Keratinocyte (primary cell): ENCODE measurements around the gene PRKN. TPM values are rescaled to one million over a fixed set of nuclear protein-coding genes. Genes with fewer than 3 reads are reported as not detected.

Source experiments
- DNase-seq: peaks from one replicate; pipeline ENCODE4 v3.0.0-alpha.2; 2011; ENCODE audit warnings: low read depth, missing footprints, low spot score
- FAIRE-seq: peaks from 2 replicates; lab custom pipeline; 2011; peaks lifted over from hg19 to GRCh38; lab: Jason Lieb, UNC
- H2AFZ ChIP-seq: 2 replicates; pipeline ENCODE4 v1.6.0; 2012; ENCODE audit warnings: low read length, control low read depth, inconsistent platforms; ENCODE audit not compliant: control insufficient read depth
- H3K27ac ChIP-seq: 2 replicates; pipeline ENCODE4 v1.5.1; 2011; ENCODE audit warnings: low read length; ENCODE audit not compliant: control insufficient read depth, insufficient read depth
- H3K27me3 ChIP-seq: 3 replicates; pipeline ENCODE4 v1.6.0; 2011; ENCODE audit warnings: low read length; ENCODE audit not compliant: control insufficient read depth, insufficient read depth; ENCODE audit errors: extremely low read depth
- H3K36me3 ChIP-seq, 2 experiments: 2 replicates in 1 of 2; 3 replicates in 1 of 2; pipeline ENCODE4 v1.5.1; 2011; ENCODE audit warnings: low read length in 2 of 2, mild to moderate bottlenecking in 1 of 2; ENCODE audit not compliant: control insufficient read depth in 2 of 2, insufficient read depth in 2 of 2; ENCODE audit errors: extremely low read depth in 1 of 2
- H3K4me1 ChIP-seq: 3 replicates; pipeline ENCODE4 v1.5.1; 2011; ENCODE audit warnings: low read length; ENCODE audit not compliant: control insufficient read depth, insufficient read depth; ENCODE audit errors: extremely low read depth
- H3K4me2 ChIP-seq: 3 replicates; pipeline ENCODE4 v1.6.0; 2011; ENCODE audit warnings: low read depth, low read length; ENCODE audit not compliant: control insufficient read depth, insufficient read depth; ENCODE audit errors: extremely low read depth
- H3K4me3 ChIP-seq, 3 experiments: fragments of 200-600 bp in 1 of 3; sonication (generic) in 1 of 3; 2 replicates in 2 of 3; 3 replicates in 1 of 3; pipeline ENCODE4 v1.5.1; 2011 to 2016; ENCODE audit warnings: low read length in 3 of 3, mild to moderate bottlenecking in 3 of 3, control low read depth in 2 of 3, inconsistent platforms in 1 of 3, low read depth in 1 of 3, mixed read lengths in 1 of 3, mixed run types in 1 of 3, moderate library complexity in 1 of 3; ENCODE audit not compliant: control insufficient read depth in 2 of 3, insufficient read depth in 2 of 3; ENCODE audit errors: extremely low read depth in 1 of 3
- H3K79me2 ChIP-seq: 2 replicates; pipeline ENCODE4 v1.6.0; 2012; ENCODE audit warnings: low read length; ENCODE audit not compliant: control insufficient read depth, insufficient read depth
- H3K9ac ChIP-seq: 3 replicates; pipeline ENCODE4 v1.6.0; 2011; ENCODE audit warnings: low read length; ENCODE audit not compliant: control insufficient read depth, insufficient read depth; ENCODE audit errors: extremely low read depth
- H3K9me1 ChIP-seq: 3 replicates; pipeline ENCODE4 v1.6.0; 2011; ENCODE audit warnings: low read length; ENCODE audit not compliant: control insufficient read depth, insufficient read depth; ENCODE audit errors: extremely low read depth
- H3K9me3 ChIP-seq: 2 replicates; pipeline ENCODE4 v1.5.1; 2012; ENCODE audit warnings: low read depth, low read length; ENCODE audit not compliant: control insufficient read depth
- H4K20me1 ChIP-seq: 3 replicates; pipeline ENCODE4 v1.6.0; 2011; ENCODE audit warnings: low read length; ENCODE audit not compliant: control insufficient read depth, insufficient read depth; ENCODE audit errors: extremely low read depth
- CTCF ChIP-seq, 3 experiments: IDR thresholded peaks in 1 of 3; conservative IDR thresholded peaks in 1 of 3; optimal IDR thresholded peaks in 1 of 3; 2 replicates in 2 of 3; 3 replicates in 1 of 3; pipeline versions ENCODE3 to v1.5.1; 2011; ENCODE audit warnings: low read length in 3 of 3, mild to moderate bottlenecking in 3 of 3, moderate library complexity in 2 of 3, control low read depth in 1 of 3, inconsistent platforms in 1 of 3; ENCODE audit not compliant: insufficient read depth in 2 of 3; ENCODE audit errors: extremely low read depth in 1 of 3
- EZH2 ChIP-seq: IDR thresholded peaks from one replicate; pipeline ENCODE4 v1.6.1; 2012; ENCODE audit warnings: inconsistent platforms, mild to moderate bottlenecking, low read length, moderate library complexity
- dilution Hi-C: fragments of 300-500 bp; cut with MboI; formaldehyde crosslinking; loops from one replicate; pipeline ENCODE4 v1.7.0; 2020; ENCODE audit warnings: low sequenced_read_pairs; ENCODE audit not compliant: extremely low pct_ligation_motif_present
- polyA plus RNA-seq, 5 experiments: library from polyadenylated mRNA; depleted of rRNA in 3 of 5; stranded (reverse) in 3 of 5; stranded (forward) in 1 of 5; unstranded in 1 of 5; fragments of >200 nt; gene quantifications; 1 replicate in 1 of 5; 2 replicates in 3 of 5; 3 replicates in 1 of 5; pipeline versions ENCODE4 v1.2.1 to v1.2.3, GENCODE V29; 2011 to 2012; ENCODE audit warnings: missing spikeins in 2 of 5, low read depth in 1 of 5, low replicate concordance in 1 of 5

Gene PRKN
- polyA plus RNA-seq, 1 donor (not counting 4 experiments of a cell fraction or from before 2014, with no cell fraction given) = 0.67 TPM

- H3K9ac ChIP-seq = no peak overlapping the region
- H3K9me1 ChIP-seq = no peaks in the 10 kb centered on the region
- H3K4me3 ChIP-seq = no peak overlapping the region
- TF ChIP-seq EZH2 (no peak), CTCF (optimal IDR thresholded peaks at IDR 0.05 in 1 of 3, IDR thresholded peaks at IDR 0.05 in 1 of 3, conservative IDR thresholded peaks at IDR 0.05 in 1 of 3; ENCODE audit: extremely low read depth in 1 of 3, insufficient read depth in 2 of 3, low read length in 3 of 3) (no peak)
- H2AFZ ChIP-seq = no peak overlapping the region
- DNase-seq (no peak), FAIRE-seq (no peak)
- no peak overlapping the region for H3K27ac ChIP-seq
- no peaks in the 10 kb centered on the region for H3K9me3 ChIP-seq
- no peaks in the 10 kb centered on the region for H3K36me3 ChIP-seq
- H3K4me2 ChIP-seq = no peak overlapping the region
- no peaks in the 10 kb centered on the region for H4K20me1 ChIP-seq
- H3K27me3 ChIP-seq = no peaks in the 10 kb centered on the region
- dilution Hi-C loops = no loop called here
- H3K4me1 ChIP-seq = no peaks in the 10 kb centered on the region
- no peaks in the 10 kb centered on the region for H3K79me2 ChIP-seq
Measured at GRCh38 chr6:161908872-161909271, 818.7 kb downstream of the PRKN start.

GRCh38 chr6:161906571-161906970, 821.0 kb downstream of the PRKN start:
- Histone ChIP-seq H3K4me1 (no peaks in the 10 kb centered on the region), H3K4me3 (no peak overlapping the region), H3K9me1 (no peaks in the 10 kb centered on the region), H3K27ac (no peak overlapping the region), H2AFZ (no peak overlapping the region), H4K20me1 (no peaks in the 10 kb centered on the region), H3K36me3 (no peaks in the 10 kb centered on the region), H3K27me3 (no peaks in the 10 kb centered on the region), H3K79me2 (no peaks in the 10 kb centered on the region), H3K9ac (no peak overlapping the region), H3K9me3 (no peaks in the 10 kb centered on the region), H3K4me2 (no peak overlapping the region)
- no peak for FAIRE-seq
- no peak for TF ChIP-seq EZH2
- no peak for TF ChIP-seq CTCF (optimal IDR thresholded peaks at IDR 0.05 in 1 of 3, IDR thresholded peaks at IDR 0.05 in 1 of 3, conservative IDR thresholded peaks at IDR 0.05 in 1 of 3; ENCODE audit: extremely low read depth in 1 of 3, insufficient read depth in 2 of 3, low read length in 3 of 3)
- DNase-seq = no peak
- dilution Hi-C loops = no loop called here
